Thyroid gland (tissue), 4 donors: Measurements from ENCODE around the gene PARP4. TPM values are rescaled to one million over a fixed set of nuclear protein-coding genes. Genes with fewer than 3 reads are reported as not detected.
"Not testable (repeated sequence)": the region's sequence is repeated elsewhere in the genome, so short reads cannot be mapped to it uniquely, and the experiment has no call there.

Experiments used
- DNase-seq, 2 donors: peaks; one replicate each; pipeline ENCODE4 v3.0.0-alpha.2; 2019
- H3K27ac ChIP-seq, 3 donors: fragments of 200-600 bp; sonication (generic); 1 replicate in 2 of 3; 2 replicates in 1 of 3; pipeline ENCODE4 v1.5.1; 2016 to 2019; ENCODE audit warnings: mild to moderate bottlenecking in 1 of 3, moderate library complexity in 1 of 3
- H3K27me3 ChIP-seq: fragments of 200-600 bp; sonication (generic); one replicate; pipeline ENCODE4 v1.5.1; 2019
- H3K36me3 ChIP-seq, 2 donors: fragments of 200-600 bp; sonication (generic); one replicate each; pipeline ENCODE4 v1.5.1; 2016 to 2019
- H3K4me1 ChIP-seq, 2 donors: fragments of 200-600 bp; sonication (generic); one replicate each; pipeline ENCODE4 v1.5.1; 2017 to 2019
- H3K4me3 ChIP-seq, 3 donors: fragments of 200-600 bp; sonication (generic); replicated peaks in 1 of 3; 1 replicate in 2 of 3; 2 replicates in 1 of 3; pipeline ENCODE4 v1.5.1; 2016; ENCODE audit warnings: mild to moderate bottlenecking in 1 of 3
- H3K9me3 ChIP-seq: fragments of 200-600 bp; sonication (generic); one replicate; pipeline ENCODE4 v1.5.1; 2017
- POLR2A ChIP-seq, 2 donors: fragments of 450-650 bp; IDR thresholded peaks; one replicate each; pipeline ENCODE4 v1.6.1; 2017; ENCODE audit warnings: antibody characterized with exemption in 2 of 2, mild to moderate bottlenecking in 2 of 2, moderate library complexity in 1 of 2
- WGBS, 2 donors: methylation state at CpG; one replicate each; pipeline ENCODE4 v1.1.5; 2017; 5-methylcytosine and 5-hydroxymethylcytosine counted together
- intact Hi-C: fragments of 100-400 bp; cut with DNase I; formaldehyde crosslinking; loops from one replicate; pipeline ENCODE4 v1.15.1; 2023
- total RNA-seq, 4 donors: library from RNA; depleted of rRNA; stranded (reverse); fragments of >200 nt; gene quantifications; one replicate each; pipeline ENCODE4 v1.2.3, GENCODE V29; 2016
- TF ChIP-seq, protein P1 (sequence below), 6 experiments: fragments of 200-600 bp in 3 of 6; fragments of 450-650 bp in 3 of 6; sonication (generic) in 3 of 6; IDR thresholded peaks; one replicate each; pipeline ENCODE4 v1.5.1; 2016 to 2019; ENCODE audit warnings: antibody characterized with exemption in 6 of 6, mild to moderate bottlenecking in 2 of 6, inconsistent platforms in 1 of 6, moderate library complexity in 1 of 6

Gene PARP4
- total RNA-seq, 4 donors from 2014 or later = 52.4 to 71.8 (median 58.6) TPM

- 88 to 93% methylated on average over 5 of the region's 5 CpGs for WGBS, 2 donors
These were observed 38.9 kb downstream of the PARP4 start for GRCh38 chr13:24473686-24474085.

DNA sequence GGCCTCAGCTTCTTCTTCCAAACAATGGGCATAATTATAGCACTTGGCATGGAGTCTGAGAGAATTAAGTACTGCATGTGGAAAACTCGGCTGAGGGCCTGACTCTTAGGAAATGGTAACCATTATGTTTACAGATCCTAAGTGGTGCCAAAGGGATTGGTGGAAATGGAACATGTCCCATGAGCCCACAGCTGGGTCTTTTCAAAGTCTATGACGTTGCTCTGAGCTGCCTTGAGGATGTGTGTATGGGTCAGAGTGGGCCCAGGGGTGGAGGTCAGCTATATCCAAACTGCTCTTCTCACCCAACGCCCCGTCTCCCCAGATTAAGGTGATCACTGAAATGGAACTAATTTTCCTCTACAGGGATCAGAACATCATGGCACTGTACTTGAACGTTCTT, 40.4 kb downstream of the PARP4 start:
- 82 to 89% methylated on average over 5 of the region's 5 CpGs for WGBS, 2 donors
- H3K9me3 ChIP-seq, DNase-seq, H3K4me1 ChIP-seq, intact Hi-C loops, H3K4me3 ChIP-seq, H3K27me3 ChIP-seq, H3K27ac ChIP-seq: not testable (repeated sequence)
- H3K36me3 ChIP-seq = peaks cover 36 to 39% of the 10 kb centered on the region in 2 donors

More at GRCh38 chr13:24473686-24474085, 38.9 kb downstream of the PARP4 start:
- H3K27ac ChIP-seq = no peak overlapping the region
- H3K9me3 ChIP-seq = no peaks in the 10 kb centered on the region
- H3K36me3 ChIP-seq = peaks cover 38 to 42% of the 10 kb centered on the region in 2 donors
- H3K4me1 ChIP-seq = no peaks in the 10 kb centered on the region
- intact Hi-C loops = no loop called here
- no peak for DNase-seq
- H3K27me3 ChIP-seq = no peaks in the 10 kb centered on the region
- H3K4me3 ChIP-seq = no peak overlapping the region
- no peak for TF ChIP-seq POLR2A (IDR thresholded peaks at IDR 0.05)
- TF ChIP-seq, protein P1, sequence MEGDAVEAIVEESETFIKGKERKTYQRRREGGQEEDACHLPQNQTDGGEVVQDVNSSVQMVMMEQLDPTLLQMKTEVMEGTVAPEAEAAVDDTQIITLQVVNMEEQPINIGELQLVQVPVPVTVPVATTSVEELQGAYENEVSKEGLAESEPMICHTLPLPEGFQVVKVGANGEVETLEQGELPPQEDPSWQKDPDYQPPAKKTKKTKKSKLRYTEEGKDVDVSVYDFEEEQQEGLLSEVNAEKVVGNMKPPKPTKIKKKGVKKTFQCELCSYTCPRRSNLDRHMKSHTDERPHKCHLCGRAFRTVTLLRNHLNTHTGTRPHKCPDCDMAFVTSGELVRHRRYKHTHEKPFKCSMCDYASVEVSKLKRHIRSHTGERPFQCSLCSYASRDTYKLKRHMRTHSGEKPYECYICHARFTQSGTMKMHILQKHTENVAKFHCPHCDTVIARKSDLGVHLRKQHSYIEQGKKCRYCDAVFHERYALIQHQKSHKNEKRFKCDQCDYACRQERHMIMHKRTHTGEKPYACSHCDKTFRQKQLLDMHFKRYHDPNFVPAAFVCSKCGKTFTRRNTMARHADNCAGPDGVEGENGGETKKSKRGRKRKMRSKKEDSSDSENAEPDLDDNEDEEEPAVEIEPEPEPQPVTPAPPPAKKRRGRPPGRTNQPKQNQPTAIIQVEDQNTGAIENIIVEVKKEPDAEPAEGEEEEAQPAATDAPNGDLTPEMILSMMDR (IDR thresholded peaks at IDR 0.05) = no peak

DNA sequence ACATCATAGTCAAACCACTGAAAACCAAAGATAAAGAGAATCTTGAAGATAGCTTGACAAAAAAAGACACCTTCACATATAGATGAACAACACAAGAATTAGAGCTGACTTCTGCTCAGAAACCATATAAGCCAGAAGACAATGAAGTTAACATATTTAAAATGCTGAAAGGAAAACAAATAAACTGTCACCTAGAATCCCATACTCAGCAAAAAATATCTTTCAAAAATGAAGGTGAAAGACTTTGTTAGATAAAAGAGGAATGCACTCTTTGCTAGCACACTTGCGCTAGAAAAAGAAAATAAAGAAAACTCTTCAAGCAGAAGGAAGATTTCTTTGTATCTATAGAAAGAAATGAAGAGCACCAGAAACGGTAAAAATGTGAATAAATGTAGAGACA, 49.5 kb downstream of the PARP4 start:
- TF ChIP-seq, protein P1 (IDR thresholded peaks at IDR 0.05) = no peak
- no peak for TF ChIP-seq POLR2A (IDR thresholded peaks at IDR 0.05)
- Histone ChIP-seq H3K36me3 (peaks cover 6 to 15% of the 10 kb centered on the region in 2 donors), H3K9me3 (no peaks in the 10 kb centered on the region), H3K27me3 (no peaks in the 10 kb centered on the region), H3K4me1 (no peaks in the 10 kb centered on the region), H3K27ac (no peak overlapping the region), H3K4me3 (no peak overlapping the region)
- WGBS, 2 donors = 65 to 71% methylated on average over 2 of the region's 2 CpGs
- no peak for DNase-seq
- intact Hi-C loops = no loop called here

- Histone ChIP-seq H3K9me3 (no peaks in the 10 kb centered on the region), H3K27ac (no peak overlapping the region), H3K4me1 (no peaks in the 10 kb centered on the region), H3K4me3 (no peak overlapping the region), H3K36me3 (peaks cover 17 to 23% of the 10 kb centered on the region in 2 donors), H3K27me3 (no peaks in the 10 kb centered on the region)
- WGBS, 2 donors = 67 to 74% methylated on average over 5 to 6 of the region's 6 CpGs
- intact Hi-C loops = no loop called here
- no peak for DNase-seq
- no peak for TF ChIP-seq POLR2A (IDR thresholded peaks at IDR 0.05)
- TF ChIP-seq, protein P1 (IDR thresholded peaks at IDR 0.05) = no peak
These were observed 52.3 kb downstream of the PARP4 start for GRCh38 chr13:24460256-24460655.

- H3K27ac ChIP-seq = no peak overlapping the region
- intact Hi-C loops = no loop called here
- TF ChIP-seq, protein P1 (IDR thresholded peaks at IDR 0.05) = no peak
- no peak for TF ChIP-seq POLR2A (IDR thresholded peaks at IDR 0.05)
- peaks cover 21 to 28% of the 10 kb centered on the region in 2 donors for H3K36me3 ChIP-seq
- no peaks in the 10 kb centered on the region for H3K4me1 ChIP-seq
- no peaks in the 10 kb centered on the region for H3K27me3 ChIP-seq
- H3K9me3 ChIP-seq = no peaks in the 10 kb centered on the region
- no peak for DNase-seq
- no peak overlapping the region for H3K4me3 ChIP-seq
- 88 to 94% methylated on average over 3 of the region's 3 CpGs for WGBS, 2 donors
These were observed 52.9 kb downstream of the PARP4 start for GRCh38 chr13:24459726-24460125.

GRCh38 chr13:24459234-24459633, 53.3 kb downstream of the PARP4 start:
- H3K4me3 ChIP-seq = no peak overlapping the region
- 39 to 45% methylated on average over 2 of the region's 2 CpGs for WGBS, 2 donors
- H3K36me3 ChIP-seq = peaks cover 26 to 33% of the 10 kb centered on the region in 2 donors
- no peaks in the 10 kb centered on the region for H3K27me3 ChIP-seq
- no peaks in the 10 kb centered on the region for H3K4me1 ChIP-seq
- no peaks in the 10 kb centered on the region for H3K9me3 ChIP-seq
- TF ChIP-seq, protein P1 (IDR thresholded peaks at IDR 0.05) = no peak
- no peak for TF ChIP-seq POLR2A (IDR thresholded peaks at IDR 0.05)
- DNase-seq = no peak
- H3K27ac ChIP-seq = no peak overlapping the region
- intact Hi-C loops = no loop called here
